ENCODE measurements around the gene TBX10. TPM values are rescaled to one million over a fixed set of nuclear protein-coding genes. Genes with fewer than 3 reads are reported as not detected.

The TBX10 gene
- total RNA-seq, 2 experiments from 2014 or later: 2.4 to 5.3 TPM

DNA sequence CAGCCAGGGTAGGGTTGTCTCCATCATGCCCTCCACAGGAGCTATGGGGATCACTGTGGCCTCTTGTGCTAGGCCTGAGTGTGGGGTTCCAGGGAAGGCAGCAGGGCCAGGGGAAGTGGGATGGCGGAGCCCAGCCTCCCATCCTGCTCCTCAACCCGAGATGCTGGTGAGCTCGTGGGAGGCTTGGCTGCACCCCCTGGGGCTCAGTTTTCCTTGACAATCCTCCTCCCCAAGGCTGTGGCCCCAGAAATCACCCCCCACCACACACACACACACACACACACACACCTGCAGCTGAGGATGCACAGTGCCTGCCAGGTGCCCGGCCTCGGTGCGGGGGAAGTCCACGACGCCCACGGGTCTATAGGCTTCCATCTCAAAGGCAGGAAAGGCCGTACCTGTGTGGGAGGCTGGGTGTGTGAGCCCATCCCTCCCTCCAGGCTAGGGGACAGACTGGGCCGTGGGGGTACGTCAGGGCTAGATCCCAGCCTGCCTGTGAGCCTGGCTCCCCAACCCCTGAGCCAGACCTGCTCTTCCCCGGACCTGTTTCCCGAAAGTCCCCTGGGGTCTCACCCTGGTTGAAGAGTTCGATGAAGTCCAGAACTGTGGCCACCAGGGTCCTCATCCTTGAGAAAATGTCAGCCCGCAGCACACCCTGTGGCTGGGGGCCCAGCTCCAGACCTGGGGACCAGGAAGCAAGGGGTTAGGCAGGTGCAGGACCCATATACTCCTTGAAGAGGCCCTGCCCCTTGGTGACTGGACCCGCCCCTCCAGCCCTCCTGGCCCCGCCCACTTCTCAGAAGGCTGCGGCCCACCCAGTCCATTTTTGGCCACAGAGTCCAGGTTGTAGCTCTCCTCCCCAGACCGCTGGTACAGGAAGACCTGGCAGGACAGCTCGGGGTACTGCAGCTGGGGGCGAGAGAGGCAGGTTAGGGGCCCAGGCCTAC, 5.2 kb upstream of the TBX10 start:
- no peaks in the 10 kb centered on the region; the same call in 1 of the 2 replicates for H3K36me3 ChIP-seq (ENCODE audit: insufficient read depth, low read length)
- H3K79me2 ChIP-seq (ENCODE audit: insufficient read depth, low read depth, low read length): no peaks in the 10 kb centered on the region
- ChIA-PET POLR2A (interaction anchor here (0.6 to 8.0 kb wide), 7 partner anchors 9 to 208 kb away, joined by 3 to 69 read pairs (median 5); partner anchors contain the start of gene NUDT8), CTCF (ENCODE audit: unreplicated experiment) (interaction anchor here (0.6 to 4.0 kb wide), 8 partner anchors 10 to 70 kb away, joined by 3 to 38 read pairs (median 4); partner anchors contain the start of gene NUDT8)
- no peak for TF ChIP-seq EZH2phosphoT487 (IDR thresholded peaks at IDR 0.05; ENCODE audit: borderline replicate concordance, low read depth, low read length)
- TF ChIP-seq, protein P1, sequence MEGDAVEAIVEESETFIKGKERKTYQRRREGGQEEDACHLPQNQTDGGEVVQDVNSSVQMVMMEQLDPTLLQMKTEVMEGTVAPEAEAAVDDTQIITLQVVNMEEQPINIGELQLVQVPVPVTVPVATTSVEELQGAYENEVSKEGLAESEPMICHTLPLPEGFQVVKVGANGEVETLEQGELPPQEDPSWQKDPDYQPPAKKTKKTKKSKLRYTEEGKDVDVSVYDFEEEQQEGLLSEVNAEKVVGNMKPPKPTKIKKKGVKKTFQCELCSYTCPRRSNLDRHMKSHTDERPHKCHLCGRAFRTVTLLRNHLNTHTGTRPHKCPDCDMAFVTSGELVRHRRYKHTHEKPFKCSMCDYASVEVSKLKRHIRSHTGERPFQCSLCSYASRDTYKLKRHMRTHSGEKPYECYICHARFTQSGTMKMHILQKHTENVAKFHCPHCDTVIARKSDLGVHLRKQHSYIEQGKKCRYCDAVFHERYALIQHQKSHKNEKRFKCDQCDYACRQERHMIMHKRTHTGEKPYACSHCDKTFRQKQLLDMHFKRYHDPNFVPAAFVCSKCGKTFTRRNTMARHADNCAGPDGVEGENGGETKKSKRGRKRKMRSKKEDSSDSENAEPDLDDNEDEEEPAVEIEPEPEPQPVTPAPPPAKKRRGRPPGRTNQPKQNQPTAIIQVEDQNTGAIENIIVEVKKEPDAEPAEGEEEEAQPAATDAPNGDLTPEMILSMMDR (conservative IDR thresholded peaks at IDR 0.05; ENCODE audit: low read length): no peak
- H3K9me3 ChIP-seq (ENCODE audit: low read length): no peaks in the 10 kb centered on the region
- H2AFZ ChIP-seq (ENCODE audit: low read length): peak overlapping the region; percentile 30; the same call in 1 of the 2 replicates
- peaks cover 63% of the 10 kb centered on the region for H3K4me1 ChIP-seq (ENCODE audit: insufficient read depth, low read length, poor library complexity, severe bottlenecking)
- peak; percentile 85 for DNase-seq (ENCODE audit: low spot score)
- peak overlapping the region; percentile 79 for H3K4me2 ChIP-seq (ENCODE audit: low read length)
- no peaks in the 10 kb centered on the region for H4K20me1 ChIP-seq (ENCODE audit: insufficient read depth, low read length)
- H3K4me3 ChIP-seq (ENCODE audit: low read depth, low read length, poor library complexity, severe bottlenecking): peak overlapping the region; percentile 70
- intact Hi-C loops (cut with micrococcal nuclease; ENCODE audit: unreplicated experiment): loop anchor here (1.0 to 10.0 kb wide), 9 partner anchors 14 to 377 kb away; partner anchors contain the start of genes CDK2AP2, GRK2, PITPNM1 and PPP1CA
- TSS peak; percentile 64 for BruUV-seq (replicated peaks)
- H3K9me2 ChIP-seq (ENCODE audit: insufficient read depth, low read length): no peaks in the 10 kb centered on the region
- H3K27ac ChIP-seq (ENCODE audit: low read depth, low read length, poor library complexity, severe bottlenecking): peak overlapping the region; percentile 97

DNA sequence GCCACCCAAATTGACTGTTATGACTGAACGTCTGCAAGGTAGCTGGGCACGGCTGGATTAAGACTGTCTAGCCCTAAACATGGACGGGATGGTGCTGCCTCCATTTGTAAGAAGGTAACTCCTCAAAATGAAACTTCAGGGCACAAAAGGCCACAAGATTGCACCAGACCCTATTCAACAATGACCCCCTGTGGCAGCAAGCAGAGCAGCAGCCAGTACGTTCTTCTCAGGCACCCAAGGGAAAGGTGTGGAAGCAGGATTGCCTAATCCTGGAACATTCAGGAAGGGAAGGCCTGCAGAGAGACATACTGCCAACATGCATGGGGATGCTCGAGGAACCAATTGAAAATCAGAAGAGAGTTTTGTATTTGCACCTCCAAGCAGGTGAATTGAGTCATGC, 4.5 kb upstream of the TBX10 start:
- no peaks in the 10 kb centered on the region for H3K9me2 ChIP-seq (ENCODE audit: insufficient read depth, low read length)
- no peaks in the 10 kb centered on the region for H3K9me3 ChIP-seq (ENCODE audit: low read length)
- BruUV-seq (replicated peaks): no TSS peak
- H3K4me3 ChIP-seq (ENCODE audit: low read depth, low read length, poor library complexity, severe bottlenecking): peak overlapping the region; percentile 70
- ChIA-PET POLR2A (interaction anchor here (8.0 kb wide), 1 partner anchor 15 kb away, joined by 69 read pairs; no protein-coding TSS in a partner anchor), CTCF (ENCODE audit: unreplicated experiment) (interaction anchor here (1.0 kb wide), 1 partner anchor 14 kb away, joined by 3 read pairs; no protein-coding TSS in a partner anchor)
- DNase-seq (ENCODE audit: low spot score): peak; percentile 71
- intact Hi-C loops (cut with micrococcal nuclease; ENCODE audit: unreplicated experiment): loop anchor here (1.0 to 10.0 kb wide), 4 partner anchors 15 to 351 kb away; partner anchors contain the start of genes PPP1CA and TBC1D10C
- H3K4me1 ChIP-seq (ENCODE audit: insufficient read depth, low read length, poor library complexity, severe bottlenecking): peaks cover 59% of the 10 kb centered on the region
- H3K4me2 ChIP-seq (ENCODE audit: low read length): peak overlapping the region; percentile 79
- H3K27ac ChIP-seq (ENCODE audit: low read depth, low read length, poor library complexity, severe bottlenecking): peak overlapping the region; percentile 97
- H2AFZ ChIP-seq (ENCODE audit: low read length): no peak overlapping the region
- no peaks in the 10 kb centered on the region for H3K79me2 ChIP-seq (ENCODE audit: insufficient read depth, low read depth, low read length)
- TF ChIP-seq, protein P1 (conservative IDR thresholded peaks at IDR 0.05; ENCODE audit: low read length): peak; percentile 86
- no peak for TF ChIP-seq EZH2phosphoT487 (IDR thresholded peaks at IDR 0.05; ENCODE audit: borderline replicate concordance, low read depth, low read length)
- no peaks in the 10 kb centered on the region for H4K20me1 ChIP-seq (ENCODE audit: insufficient read depth, low read length)
- no peaks in the 10 kb centered on the region; the same call in 1 of the 2 replicates for H3K36me3 ChIP-seq (ENCODE audit: insufficient read depth, low read length)

Data from OCI-LY7 (cell line).